HepG2 (cell line): ENCODE results near the gene ETV6.

Experiments
- CTCF ChIP-seq: sonication (generic); formaldehyde crosslinking; IDR thresholded peaks from 2 replicates; pipeline ENCODE4 v1.5.0; 2020; ENCODE audit warnings: mild to moderate bottlenecking, missing genetic modification reagents, moderate library complexity
- MAFK ChIP-seq, 2 experiments: IDR thresholded peaks in 1 of 2; conservative IDR thresholded peaks in 1 of 2; 2 replicates each; pipeline ENCODE4 v1.6.1; 2011; ENCODE audit warnings: improper control_type of control experiment in 2 of 2, low read length in 2 of 2
- MAZ ChIP-seq, 2 experiments: sonication (generic) in 1 of 2; formaldehyde crosslinking in 1 of 2; IDR thresholded peaks; 2 replicates each; pipeline versions ENCODE4 v1.5.0 to v1.6.1; 2012 to 2020; ENCODE audit warnings: low read depth in 2 of 2, mild to moderate bottlenecking in 2 of 2, borderline replicate concordance in 1 of 2, improper control_type of control experiment in 1 of 2, low read length in 1 of 2, missing genetic modification reagents in 1 of 2, moderate library complexity in 1 of 2
- MXI1 ChIP-seq: IDR thresholded peaks from 3 replicates; pipeline ENCODE4 v1.6.1; 2012; ENCODE audit warnings: low read depth, low read length, inconsistent platforms, borderline replicate concordance
- NCOR1 ChIP-seq: fragments of 200-600 bp; sonication (generic); IDR thresholded peaks from 2 replicates; pipeline ENCODE4 v1.7.0; 2017; ENCODE audit warnings: antibody characterized with exemption, low read length, borderline replicate concordance
- POLR2A ChIP-seq, 2 experiments: IDR thresholded peaks; 2 replicates each; pipeline ENCODE4 v1.6.1; 2011; ENCODE audit warnings: low read depth in 2 of 2, low read length in 2 of 2, mild to moderate bottlenecking in 1 of 2, moderate library complexity in 1 of 2; ENCODE audit not compliant: insufficient read depth in 1 of 2
- RNF2 ChIP-seq: fragments of 450-650 bp; conservative IDR thresholded peaks from 2 replicates; pipeline ENCODE4 v1.6.1; 2016; ENCODE audit warnings: low read depth
- ZBTB49 ChIP-seq: sonication (generic); formaldehyde crosslinking; IDR thresholded peaks from 2 replicates; pipeline ENCODE4 v1.4.0; 2020; ENCODE audit warnings: missing genetic modification reagents, borderline replicate concordance
- ZBTB8A ChIP-seq: sonication (generic); formaldehyde crosslinking; IDR thresholded peaks from 2 replicates; pipeline ENCODE4 v1.4.0; 2020; ENCODE audit warnings: mild to moderate bottlenecking, low read depth, missing genetic modification reagents, borderline replicate concordance
- ZC3H13 ChIP-seq: sonication (generic); formaldehyde crosslinking; IDR thresholded peaks from 2 replicates; pipeline ENCODE4 v1.8.1; 2023; ENCODE audit warnings: mild to moderate bottlenecking, missing genetic modification reagents, moderate library complexity

GRCh38 chr12:11693067-11693466 is 43.6 kb downstream of the ETV6 start:
- TF ChIP-seq POLR2A (IDR thresholded peaks at IDR 0.05; ENCODE audit: insufficient read depth in 1 of 2, low read depth in 2 of 2, low read length in 2 of 2) (no peak), ZBTB8A (CRISPR knock-in tag) (no peak), RNF2 (no peak), ZBTB49 (CRISPR knock-in tag) (no peak), NCOR1 (no peak), MAFK (conservative IDR thresholded peaks at IDR 0.05 in 1 of 2, IDR thresholded peaks at IDR 0.05 in 1 of 2; ENCODE audit: low read length in 2 of 2) (no peak), MXI1 (no peak), CTCF (CRISPR knock-in tag) (no peak), ZC3H13 (CRISPR knock-in tag) (no peak), MAZ (IDR thresholded peaks at IDR 0.05; ENCODE audit: borderline replicate concordance, low read depth, low read length) (no peak), MAZ (CRISPR knock-in tag; IDR thresholded peaks at IDR 0.05; ENCODE audit: low read depth) (no peak)
